Stomach (tissue), 9 donors: ENCODE results near the gene TRIO. TPM values are rescaled to one million over a fixed set of nuclear protein-coding genes. Genes with fewer than 3 reads are reported as not detected.
"Not testable (repeated sequence)": the region's sequence is repeated elsewhere in the genome, so short reads cannot be mapped to it uniquely, and the experiment has no call there.

Experiments used
- DNase-seq, 2 donors: peaks; one replicate each; pipeline versions ENCODE4 v3.0.0 to v3.0.0-alpha.2; 2013 to 2019
- H3K27ac ChIP-seq, 5 donors: fragments of 200-600 bp in 4 of 5; sonication (generic) in 4 of 5; one replicate each; pipeline ENCODE4 v1.5.1; 2013 to 2019; ENCODE audit warnings: mild to moderate bottlenecking in 1 of 5, moderate library complexity in 1 of 5
- H3K27me3 ChIP-seq, 3 donors: fragments of 200-600 bp; sonication (generic); one replicate each; pipeline ENCODE4 v1.5.1; 2017 to 2019; ENCODE audit warnings: mixed run types in 1 of 3
- H3K36me3 ChIP-seq, 4 donors: fragments of 200-600 bp; sonication (generic); 1 replicate in 3 of 4; 2 replicates in 1 of 4; pipeline ENCODE4 v1.5.1; 2016 to 2019
- H3K4me1 ChIP-seq, 4 donors: fragments of 200-600 bp; sonication (generic); one replicate each; pipeline ENCODE4 v1.5.1; 2016 to 2019
- H3K4me3 ChIP-seq, 4 donors: fragments of 200-600 bp; sonication (generic) in 3 of 4; one replicate each; pipeline ENCODE4 v1.5.1; 2016 to 2019; ENCODE audit warnings: mild to moderate bottlenecking in 1 of 4
- H3K9me3 ChIP-seq, 4 donors: fragments of 200-600 bp; sonication (generic); one replicate each; pipeline ENCODE4 v1.5.1; 2016 to 2019
- EP300 ChIP-seq: sonication (generic); formaldehyde crosslinking; IDR thresholded peaks from one replicate; pipeline ENCODE4 v1.6.1; 2017; ENCODE audit warnings: antibody characterized with exemption
- POLR2A ChIP-seq, 4 donors: fragments of 450-650 bp; IDR thresholded peaks; one replicate each; pipeline ENCODE4 v1.6.1; 2016; ENCODE audit warnings: antibody characterized with exemption in 4 of 4, control low read depth in 2 of 4, mild to moderate bottlenecking in 1 of 4, moderate library complexity in 1 of 4
- POLR2AphosphoS5 ChIP-seq, 3 donors: sonication (generic); formaldehyde crosslinking; IDR thresholded peaks; one replicate each; pipeline ENCODE4 v1.6.1; 2016; ENCODE audit warnings: antibody characterized with exemption in 3 of 3
- WGBS, 5 donors: extraction: QIAGEN DNeasy Blood & Tissue Kit in 3 of 5; methylation state at CpG; one replicate each; pipeline versions ENCODE4 v1.1.5 to v1.1.7; 2013 to 2018; 5-methylcytosine and 5-hydroxymethylcytosine counted together
- intact Hi-C: fragments of 100-400 bp; cut with DNase I; formaldehyde crosslinking; loops from one replicate; pipeline ENCODE4 v1.15.1; 2023; ENCODE audit warnings: low total_unique reads
- polyA plus RNA-seq, 3 donors: library from polyadenylated mRNA; stranded (reverse); fragments of 200-250 nt; gene quantifications; one replicate each; pipeline ENCODE4 v1.2.3, GENCODE V29; 2013
- total RNA-seq, 5 donors: library from RNA; depleted of rRNA; stranded (reverse); fragments of >200 nt; gene quantifications; one replicate each; pipeline versions ENCODE4 v1.1.0 to v1.2.3, GENCODE V29; 2014 to 2016
- TF ChIP-seq, protein P1 (sequence below), 7 experiments: fragments of 450-650 bp in 4 of 7; fragments of 200-600 bp in 3 of 7; sonication (generic) in 3 of 7; IDR thresholded peaks; one replicate each; pipeline ENCODE4 v1.5.1; 2016 to 2019; ENCODE audit warnings: antibody characterized with exemption in 7 of 7, control low read depth in 2 of 7, mild to moderate bottlenecking in 1 of 7
- donor health status: healthy with polysubstance abuse.
- donor health status: Bipolar disorder and iron deficiency.
- donor health status: healthy.

The TRIO gene
- total and polyA plus RNA-seq, 8 donors, result 9.9 to 558 (median 127) TPM

DNA sequence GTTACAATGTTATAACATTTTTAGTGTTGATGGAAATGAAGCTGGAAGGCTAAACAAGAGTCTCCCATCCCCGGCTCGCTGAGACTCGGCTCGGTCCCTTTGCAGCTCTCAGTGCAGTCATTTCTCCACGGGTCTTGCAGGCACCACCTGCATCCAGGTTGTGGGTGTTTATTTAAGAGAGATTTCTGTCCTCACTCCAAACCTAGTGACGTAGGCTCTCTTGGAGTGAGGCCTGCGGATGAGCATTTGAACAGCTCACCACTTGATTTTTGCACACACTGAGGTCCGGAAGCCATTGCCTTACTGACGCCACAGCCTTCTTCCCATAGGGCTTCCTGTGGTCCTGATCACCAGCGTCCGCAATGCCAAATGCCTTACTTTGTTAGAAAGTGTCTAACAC is 240.8 kb downstream of the TRIO start:
- Histone ChIP-seq H3K9me3 (no peaks in the 10 kb centered on the region), H3K27ac (no peak overlapping the region), H3K27me3 (no peaks in the 10 kb centered on the region), H3K4me1 (no peaks in the 10 kb centered on the region), H3K4me3 (no peak overlapping the region), H3K36me3 (peaks cover 43 to 97% (median 92%) of the 10 kb centered on the region in 4 donors)
- intact Hi-C loops, result no loop called here
- WGBS, 5 donors, result 78 to 87% (median 84%) methylated on average over 8 to 11 of the region's 11 CpGs
- DNase-seq, result no peak
- no peak for TF ChIP-seq EP300
- no peak for TF ChIP-seq POLR2AphosphoS5 (IDR thresholded peaks at IDR 0.05)
- TF ChIP-seq, protein P1, sequence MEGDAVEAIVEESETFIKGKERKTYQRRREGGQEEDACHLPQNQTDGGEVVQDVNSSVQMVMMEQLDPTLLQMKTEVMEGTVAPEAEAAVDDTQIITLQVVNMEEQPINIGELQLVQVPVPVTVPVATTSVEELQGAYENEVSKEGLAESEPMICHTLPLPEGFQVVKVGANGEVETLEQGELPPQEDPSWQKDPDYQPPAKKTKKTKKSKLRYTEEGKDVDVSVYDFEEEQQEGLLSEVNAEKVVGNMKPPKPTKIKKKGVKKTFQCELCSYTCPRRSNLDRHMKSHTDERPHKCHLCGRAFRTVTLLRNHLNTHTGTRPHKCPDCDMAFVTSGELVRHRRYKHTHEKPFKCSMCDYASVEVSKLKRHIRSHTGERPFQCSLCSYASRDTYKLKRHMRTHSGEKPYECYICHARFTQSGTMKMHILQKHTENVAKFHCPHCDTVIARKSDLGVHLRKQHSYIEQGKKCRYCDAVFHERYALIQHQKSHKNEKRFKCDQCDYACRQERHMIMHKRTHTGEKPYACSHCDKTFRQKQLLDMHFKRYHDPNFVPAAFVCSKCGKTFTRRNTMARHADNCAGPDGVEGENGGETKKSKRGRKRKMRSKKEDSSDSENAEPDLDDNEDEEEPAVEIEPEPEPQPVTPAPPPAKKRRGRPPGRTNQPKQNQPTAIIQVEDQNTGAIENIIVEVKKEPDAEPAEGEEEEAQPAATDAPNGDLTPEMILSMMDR (IDR thresholded peaks at IDR 0.05), result no peak
- no peak for TF ChIP-seq POLR2A (IDR thresholded peaks at IDR 0.05)

DNA sequence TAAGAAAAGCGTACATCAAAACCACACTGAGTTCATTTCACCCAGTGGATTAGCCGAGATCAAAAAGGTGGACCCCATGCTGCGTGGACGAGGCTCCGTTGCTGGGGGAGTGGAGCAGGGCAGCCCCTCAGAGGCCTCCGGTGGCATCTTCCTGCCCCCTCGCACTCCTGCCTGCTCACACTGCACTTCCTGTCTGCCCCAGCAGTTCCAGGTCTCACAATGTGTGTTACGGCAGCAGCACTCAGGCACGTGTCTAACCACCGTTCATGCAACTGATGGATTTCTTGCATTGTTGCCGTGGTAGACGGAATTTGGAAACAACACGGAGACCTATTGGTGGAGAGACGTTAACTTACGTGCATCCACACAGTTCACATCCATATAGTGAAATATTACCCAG is 241.9 kb downstream of the TRIO start:
- H3K27me3 ChIP-seq, result no peaks in the 10 kb centered on the region
- H3K4me1 ChIP-seq, result no peaks in the 10 kb centered on the region
- TF ChIP-seq EP300, result no peak
- no peak for TF ChIP-seq POLR2AphosphoS5 (IDR thresholded peaks at IDR 0.05)
- TF ChIP-seq POLR2A (IDR thresholded peaks at IDR 0.05), result no peak
- TF ChIP-seq, protein P1 (IDR thresholded peaks at IDR 0.05), result no peak
- no peaks in the 10 kb centered on the region for H3K9me3 ChIP-seq
- peaks cover 39 to 97% (median 92%) of the 10 kb centered on the region in 4 donors for H3K36me3 ChIP-seq
- intact Hi-C loops, result no loop called here
- no peak overlapping the region for H3K4me3 ChIP-seq
- DNase-seq, result no peak
- H3K27ac ChIP-seq, result no peak overlapping the region
- 86 to 94% (median 90%) methylated on average over 12 to 15 of the region's 15 CpGs for WGBS, 5 donors

DNA sequence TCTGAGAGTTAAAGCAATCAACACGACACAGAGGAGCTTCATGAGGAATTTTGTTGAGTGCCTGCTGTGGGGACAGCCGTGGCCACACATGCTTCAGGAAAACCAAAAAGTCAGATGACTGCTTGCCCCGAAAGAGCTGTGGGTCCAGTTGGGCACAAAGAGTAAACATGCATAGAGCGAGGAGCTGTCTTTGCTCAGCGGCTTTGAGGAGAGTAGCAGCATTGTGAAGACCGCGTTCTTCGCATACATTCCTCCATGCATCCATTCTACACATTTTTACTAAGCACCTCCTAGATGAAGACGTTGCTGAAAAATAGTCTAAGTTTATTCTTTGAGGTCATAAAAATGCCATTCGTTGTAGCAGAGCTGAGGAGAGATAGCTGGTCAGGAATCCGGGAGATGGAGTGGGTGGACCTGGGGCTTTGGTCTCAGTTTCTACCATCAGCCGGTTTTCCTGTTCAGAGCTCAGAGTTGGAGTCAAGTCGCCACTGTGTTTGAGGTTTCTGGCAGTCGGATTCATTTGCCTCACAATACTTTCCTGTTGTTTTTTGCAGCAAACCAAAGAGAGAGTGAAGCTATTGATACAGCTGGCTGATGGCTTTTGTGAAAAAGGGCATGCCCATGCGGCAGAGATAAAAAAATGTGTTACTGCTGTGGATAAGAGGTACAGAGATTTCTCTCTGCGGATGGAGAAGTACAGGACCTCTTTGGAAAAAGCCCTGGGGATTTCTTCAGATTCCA is 243.9 kb downstream of the TRIO start:
- TF ChIP-seq POLR2AphosphoS5 (IDR thresholded peaks at IDR 0.05) (no peak), POLR2A (IDR thresholded peaks at IDR 0.05) (no peak), EP300 (no peak)
- TF ChIP-seq, protein P1 (IDR thresholded peaks at IDR 0.05), result no peak
- 73 to 78% (median 76%) methylated on average over 16 of the region's 16 CpGs for WGBS, 5 donors
- Histone ChIP-seq H3K9me3 (no peaks in the 10 kb centered on the region), H3K36me3 (peaks cover 35 to 97% (median 92%) of the 10 kb centered on the region in 4 donors), H3K27me3 (no peaks in the 10 kb centered on the region), H3K27ac (no peak overlapping the region), H3K4me1 (no peaks in the 10 kb centered on the region), H3K4me3 (no peak overlapping the region)
- intact Hi-C loops, result no loop called here
- DNase-seq, result no peak

DNA sequence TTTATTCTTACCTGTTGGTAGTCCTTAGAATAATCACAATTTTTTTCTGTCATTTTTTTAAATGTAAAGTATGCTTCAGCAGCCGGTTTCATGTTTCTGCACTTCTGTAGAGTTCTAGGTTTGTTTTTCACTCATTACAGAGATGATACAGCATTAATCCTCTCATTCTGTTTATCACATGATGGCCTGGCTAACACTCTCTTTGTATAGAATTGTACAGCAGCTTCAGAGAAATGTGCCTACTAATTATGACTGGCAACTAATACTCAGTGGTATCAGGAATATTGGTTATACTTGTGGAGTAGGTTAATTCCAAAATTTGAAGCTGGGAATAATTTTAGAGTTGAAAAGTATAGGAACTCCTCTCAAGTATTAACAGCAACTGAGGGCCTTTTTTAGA is 245.6 kb downstream of the TRIO start:
- Histone ChIP-seq H3K27me3 (no peaks in the 10 kb centered on the region), H3K4me1 (no peaks in the 10 kb centered on the region), H3K27ac (no peak overlapping the region), H3K9me3 (no peaks in the 10 kb centered on the region), H3K4me3 (no peak overlapping the region), H3K36me3 (peaks cover 29 to 97% (median 92%) of the 10 kb centered on the region in 4 donors)
- no peak for TF ChIP-seq POLR2AphosphoS5 (IDR thresholded peaks at IDR 0.05)
- no peak for TF ChIP-seq EP300
- TF ChIP-seq, protein P1 (IDR thresholded peaks at IDR 0.05), result no peak
- TF ChIP-seq POLR2A (IDR thresholded peaks at IDR 0.05), result no peak
- DNase-seq, result no peak
- WGBS, 5 donors, result 77 to 92% (median 85%) methylated on average over 1 of the region's 1 CpG
- intact Hi-C loops, result no loop called here

DNA sequence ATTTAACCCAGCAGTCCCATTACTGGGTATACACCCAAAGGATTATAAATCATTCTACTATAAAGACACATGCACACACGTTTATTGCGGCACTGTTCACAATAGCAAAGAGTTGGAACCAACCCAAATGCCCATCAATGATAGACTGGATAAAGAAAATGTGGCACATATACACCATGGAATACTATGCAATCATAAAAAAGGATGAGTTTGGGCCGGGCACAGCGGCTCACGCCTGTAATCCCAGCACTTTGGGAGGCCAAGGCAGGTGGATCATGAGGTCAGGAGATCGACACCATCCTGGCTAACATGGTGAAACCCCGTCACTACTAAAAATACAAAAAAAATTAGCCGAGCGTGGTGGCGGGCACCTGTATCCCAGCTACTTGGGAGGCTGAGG is 249.4 kb downstream of the TRIO start:
- intact Hi-C loops, H3K9me3 ChIP-seq, H3K27me3 ChIP-seq, H3K27ac ChIP-seq, H3K4me1 ChIP-seq, H3K4me3 ChIP-seq, DNase-seq: not testable (repeated sequence)
- peaks cover 32 to 99% (median 91%) of the 10 kb centered on the region in 4 donors for H3K36me3 ChIP-seq
- 96 to 99% (median 98%) methylated on average over 10 of the region's 10 CpGs for WGBS, 5 donors
